Body of pancreas (tissue), 4 donors: ENCODE results near the gene ERRFI1. TPM values are rescaled to one million over a fixed set of nuclear protein-coding genes. Genes with fewer than 3 reads are reported as not detected.

Experiments used
- ATAC-seq: fragments of 150-250 bp; one replicate; pipeline ENCODE4 v1.9.1; 2016
- DNase-seq, 4 donors: peaks; one replicate each; pipeline ENCODE4 v3.0.0-alpha.2; 2019
- H3K27ac ChIP-seq, 4 donors: fragments of 200-600 bp; sonication (generic); 1 replicate in 3 of 4; 2 replicates in 1 of 4; pipeline versions ENCODE4 v1.5.1 to v1.6.1; 2016 to 2019; ENCODE audit warnings: mild to moderate bottlenecking in 1 of 4, mixed read lengths in 1 of 4, moderate library complexity in 1 of 4
- H3K27me3 ChIP-seq, 2 donors: fragments of 200-600 bp; sonication (generic); one replicate each; pipeline ENCODE4 v1.6.0; 2016; ENCODE audit warnings: mild to moderate bottlenecking in 1 of 2
- H3K36me3 ChIP-seq, 2 donors: fragments of 200-600 bp; sonication (generic); replicated peaks in 1 of 2; 2 replicates each; pipeline ENCODE4 v1.5.1; 2016; ENCODE audit warnings: low read depth in 2 of 2; ENCODE audit not compliant: insufficient read depth in 1 of 2
- H3K4me1 ChIP-seq: fragments of 200-600 bp; sonication (generic); one replicate; pipeline ENCODE4 v1.6.0; 2016
- H3K4me3 ChIP-seq, 2 donors: fragments of 200-600 bp; sonication (generic); 1 replicate in 1 of 2; 2 replicates in 1 of 2; pipeline ENCODE4 v1.5.1; 2016 to 2019
- H3K9me3 ChIP-seq, 3 donors: fragments of 200-600 bp; sonication (generic); 1 replicate in 2 of 3; 2 replicates in 1 of 3; pipeline ENCODE4 v1.5.1; 2016
- CTCF ChIP-seq, 7 experiments: fragments of 450-650 bp in 4 of 7; fragments of 200-600 bp in 3 of 7; sonication (generic) in 3 of 7; IDR thresholded peaks; one replicate each; pipeline ENCODE4 v1.5.1; 2016 to 2019; ENCODE audit warnings: antibody characterized with exemption in 7 of 7
- POLR2A ChIP-seq, 3 donors: fragments of 450-650 bp; IDR thresholded peaks; one replicate each; pipeline ENCODE4 v1.6.1; 2016; ENCODE audit warnings: antibody characterized with exemption in 3 of 3, mild to moderate bottlenecking in 2 of 3
- whole genome bisulfite sequencing, 2 donors: methylation state at CpG; one replicate each; pipeline ENCODE4 v1.1.5; 2017; 5-methylcytosine and 5-hydroxymethylcytosine counted together
- intact Hi-C: fragments of 100-400 bp; cut with DNase I; formaldehyde crosslinking; loops from one replicate; pipeline ENCODE4 v1.15.1; 2023
- total RNA-seq, 2 donors: library from RNA; depleted of rRNA; stranded (reverse); fragments of >200 nt; gene quantifications; one replicate each; pipeline ENCODE4 v1.1.0, GENCODE V29; 2016

Gene ERRFI1
- total RNA-seq, 2 donors from 2014 or later: 127 to 273 TPM

- 89 to 94% methylated on average over 15 of the region's 15 CpGs for WGBS, 2 donors
- Histone ChIP-seq H3K27me3 (no peaks in the 10 kb centered on the region), H3K4me1 (peaks cover 8% of the 10 kb centered on the region), H3K36me3 (peaks cover 0 to 22% of the 10 kb centered on the region in 2 donors), H3K9me3 (no peaks in the 10 kb centered on the region), H3K27ac (no peak overlapping the region), H3K4me3 (no peak overlapping the region)
- DNase-seq: no peak
- TF ChIP-seq CTCF (IDR thresholded peaks at IDR 0.05) (no peak), POLR2A (IDR thresholded peaks at IDR 0.05) (no peak)
- intact Hi-C loops: loop anchor here (5.0 kb wide), 1 partner anchor 332 kb away; the partner anchor contains the start of gene SLC45A1
- ATAC-seq: no peak
Measured at GRCh38 chr1:7984811-7985210, 41.3 kb downstream of the ERRFI1 start.

GRCh38 chr1:7983086-7983778 lies 42.9 kb downstream of the ERRFI1 start:
- Histone ChIP-seq H3K4me1 (peaks cover 8% of the 10 kb centered on the region), H3K36me3 (peaks cover 0 to 31% of the 10 kb centered on the region in 2 donors), H3K27me3 (no peaks in the 10 kb centered on the region), H3K27ac (no peak overlapping the region), H3K4me3 (no peak overlapping the region), H3K9me3 (no peaks in the 10 kb centered on the region)
- intact Hi-C loops: loop anchor here (5.0 kb wide), 1 partner anchor 334 kb away; the partner anchor contains the start of gene SLC45A1
- no peak for ATAC-seq
- WGBS, 2 donors: 79 to 82% methylated on average over 15 of the region's 15 CpGs
- no peak for DNase-seq
- TF ChIP-seq CTCF (IDR thresholded peaks at IDR 0.05): no peak
- no peak for TF ChIP-seq POLR2A (IDR thresholded peaks at IDR 0.05)

GRCh38 chr1:7980984-7981383 lies 45.1 kb downstream of the ERRFI1 start:
- intact Hi-C loops: loop anchor here (5.0 kb wide), 1 partner anchor 336 kb away; the partner anchor contains the start of gene SLC45A1
- WGBS, 2 donors: 70 to 90% methylated on average over 7 of the region's 7 CpGs

GRCh38 chr1:7975212-7975865 lies 50.8 kb downstream of the ERRFI1 start:
- Histone ChIP-seq H3K27me3 (no peaks in the 10 kb centered on the region), H3K36me3 (peaks cover 5 to 23% of the 10 kb centered on the region in 2 donors), H3K27ac (peak overlapping the region in 1 of 4 donors; percentile 10), H3K9me3 (no peaks in the 10 kb centered on the region), H3K4me3 (no peak overlapping the region), H3K4me1 (no peaks in the 10 kb centered on the region)
- peak; percentile 96 for ATAC-seq
- TF ChIP-seq CTCF (IDR thresholded peaks at IDR 0.05): peak; percentile 68 to 95 (median 94)
- TF ChIP-seq POLR2A (IDR thresholded peaks at IDR 0.05): no peak
- WGBS, 2 donors: 63 to 72% methylated on average over 8 of the region's 8 CpGs
- DNase-seq: peak; percentile 77 to 82 (median 78)
- intact Hi-C loops: loop anchor here (5.0 kb wide), 1 partner anchor 372 kb away; no protein-coding TSS in a partner anchor

More at GRCh38 chr1:7980984-7981383, 45.1 kb downstream of the ERRFI1 start:
- TF ChIP-seq POLR2A (IDR thresholded peaks at IDR 0.05) (no peak), CTCF (IDR thresholded peaks at IDR 0.05) (no peak)
- no peak for ATAC-seq
- H3K27me3 ChIP-seq: no peaks in the 10 kb centered on the region
- no peak for DNase-seq
- no peaks in the 10 kb centered on the region for H3K9me3 ChIP-seq
- no peak overlapping the region for H3K4me3 ChIP-seq
- no peak overlapping the region for H3K27ac ChIP-seq
- H3K4me1 ChIP-seq: peaks cover 8% of the 10 kb centered on the region
- peaks cover 0 to 30% of the 10 kb centered on the region in 2 donors for H3K36me3 ChIP-seq
